Stomach smooth muscle (tissue), 2 donors: ENCODE measurements around the gene ANKRD7.

Source experiments
- H3K27ac ChIP-seq: one replicate; pipeline ENCODE4 v1.7.0; 2013; ENCODE audit warnings: mild to moderate bottlenecking, low read length, inconsistent platforms
- H3K27me3 ChIP-seq, 2 donors: one replicate each; pipeline ENCODE4 v1.7.0; 2013; ENCODE audit warnings: low read length in 2 of 2; ENCODE audit not compliant: insufficient read depth in 2 of 2, control insufficient read depth in 1 of 2
- H3K36me3 ChIP-seq, 2 donors: one replicate each; pipeline ENCODE4 v1.7.0; 2013; ENCODE audit warnings: low read length in 2 of 2; ENCODE audit not compliant: control insufficient read depth in 2 of 2, insufficient read depth in 2 of 2
- H3K4me1 ChIP-seq: one replicate; pipeline ENCODE4 v1.7.0; 2013; ENCODE audit warnings: low read length; ENCODE audit not compliant: control insufficient read depth, insufficient read depth
- H3K4me3 ChIP-seq, 2 donors: one replicate each; pipeline ENCODE4 v1.7.0; 2013; ENCODE audit warnings: low read length in 2 of 2
- H3K9ac ChIP-seq, 2 donors: one replicate each; pipeline ENCODE4 v1.7.0; 2013; ENCODE audit warnings: low read length in 2 of 2, mild to moderate bottlenecking in 1 of 2
- H3K9me3 ChIP-seq, 2 donors: one replicate each; pipeline ENCODE4 v1.7.0; 2013; ENCODE audit warnings: low read length in 2 of 2; ENCODE audit not compliant: control insufficient read depth in 2 of 2
- donor health status: healthy.
- donor health status: Pancreatic carcinoma.

Gene ANKRD7

GRCh38 chr7:118195837-118196474 is 28.5 kb upstream of the ANKRD7 start:
- Histone ChIP-seq H3K36me3 (peaks cover 0 to 3% of the 10 kb centered on the region in 2 donors), H3K4me1 (no peaks in the 10 kb centered on the region), H3K9ac (no peak overlapping the region), H3K9me3 (no peaks in the 10 kb centered on the region), H3K27me3 (no peaks in the 10 kb centered on the region), H3K27ac (no peak overlapping the region), H3K4me3 (no peak overlapping the region)

GRCh38 chr7:118202061-118202460 is 22.4 kb upstream of the ANKRD7 start:
- Histone ChIP-seq H3K36me3 (no peaks in the 10 kb centered on the region), H3K9ac (no peak overlapping the region), H3K9me3 (no peaks in the 10 kb centered on the region), H3K4me3 (no peak overlapping the region), H3K27ac (no peak overlapping the region), H3K4me1 (no peaks in the 10 kb centered on the region), H3K27me3 (no peaks in the 10 kb centered on the region)

GRCh38 chr7:118214051-118214832 is 10.3 kb upstream of the ANKRD7 start:
- H3K9ac ChIP-seq = peak overlapping the region; percentile 71 to 79
- H3K4me3 ChIP-seq = peak overlapping the region; percentile 82 to 95
- no peaks in the 10 kb centered on the region for H3K9me3 ChIP-seq
- H3K27ac ChIP-seq = peak overlapping the region; percentile 13
- no peaks in the 10 kb centered on the region for H3K4me1 ChIP-seq
- no peaks in the 10 kb centered on the region for H3K36me3 ChIP-seq
- H3K27me3 ChIP-seq = no peaks in the 10 kb centered on the region

GRCh38 chr7:118214833-118215182 is 9.7 kb upstream of the ANKRD7 start:
- Histone ChIP-seq H3K27ac (peak overlapping the region; percentile 13), H3K4me1 (no peaks in the 10 kb centered on the region), H3K36me3 (no peaks in the 10 kb centered on the region), H3K9me3 (no peaks in the 10 kb centered on the region), H3K27me3 (no peaks in the 10 kb centered on the region), H3K4me3 (peak overlapping the region; percentile 82 to 95), H3K9ac (peak overlapping the region; percentile 71 to 79)

GRCh38 chr7:118217210-118217619 is 7.3 kb upstream of the ANKRD7 start:
- Histone ChIP-seq H3K9ac (no peak overlapping the region), H3K36me3 (no peaks in the 10 kb centered on the region), H3K27ac (no peak overlapping the region), H3K4me1 (no peaks in the 10 kb centered on the region), H3K4me3 (no peak overlapping the region), H3K9me3 (no peaks in the 10 kb centered on the region), H3K27me3 (no peaks in the 10 kb centered on the region)

GRCh38 chr7:118218413-118219156 is 5.9 kb upstream of the ANKRD7 start:
- no peak overlapping the region for H3K27ac ChIP-seq
- H3K36me3 ChIP-seq = no peaks in the 10 kb centered on the region
- no peaks in the 10 kb centered on the region for H3K9me3 ChIP-seq
- H3K9ac ChIP-seq = no peak overlapping the region
- H3K4me3 ChIP-seq = no peak overlapping the region
- no peaks in the 10 kb centered on the region for H3K4me1 ChIP-seq
- no peaks in the 10 kb centered on the region for H3K27me3 ChIP-seq

GRCh38 chr7:118219157-118219512 is 5.4 kb upstream of the ANKRD7 start:
- no peaks in the 10 kb centered on the region for H3K27me3 ChIP-seq
- H3K27ac ChIP-seq = no peak overlapping the region
- no peaks in the 10 kb centered on the region for H3K36me3 ChIP-seq
- no peak overlapping the region for H3K4me3 ChIP-seq
- H3K9ac ChIP-seq = no peak overlapping the region
- no peaks in the 10 kb centered on the region for H3K4me1 ChIP-seq
- H3K9me3 ChIP-seq = no peaks in the 10 kb centered on the region

GRCh38 chr7:118220583-118220982 is 3.9 kb upstream of the ANKRD7 start:
- no peaks in the 10 kb centered on the region for H3K4me1 ChIP-seq
- H3K9me3 ChIP-seq = no peaks in the 10 kb centered on the region
- H3K9ac ChIP-seq = no peak overlapping the region
- H3K4me3 ChIP-seq = no peak overlapping the region
- H3K27me3 ChIP-seq = no peaks in the 10 kb centered on the region
- no peak overlapping the region for H3K27ac ChIP-seq
- no peaks in the 10 kb centered on the region for H3K36me3 ChIP-seq

- Histone ChIP-seq H3K36me3 (no peaks in the 10 kb centered on the region), H3K4me1 (no peaks in the 10 kb centered on the region), H3K9me3 (no peaks in the 10 kb centered on the region), H3K27ac (no peak overlapping the region), H3K9ac (no peak overlapping the region), H3K27me3 (no peaks in the 10 kb centered on the region), H3K4me3 (no peak overlapping the region)
Observed at GRCh38 chr7:118222591-118222990, 1.9 kb upstream of the ANKRD7 start.

GRCh38 chr7:118232837-118233236 is 8.3 kb downstream of the ANKRD7 start:
- Histone ChIP-seq H3K36me3 (no peaks in the 10 kb centered on the region), H3K4me1 (no peaks in the 10 kb centered on the region), H3K27ac (no peak overlapping the region), H3K27me3 (no peaks in the 10 kb centered on the region), H3K9ac (no peak overlapping the region), H3K4me3 (no peak overlapping the region), H3K9me3 (no peaks in the 10 kb centered on the region)

GRCh38 chr7:118233799-118234198 is 9.3 kb downstream of the ANKRD7 start:
- Histone ChIP-seq H3K4me3 (no peak overlapping the region), H3K9ac (no peak overlapping the region), H3K36me3 (no peaks in the 10 kb centered on the region), H3K4me1 (no peaks in the 10 kb centered on the region), H3K9me3 (no peaks in the 10 kb centered on the region), H3K27ac (no peak overlapping the region), H3K27me3 (no peaks in the 10 kb centered on the region)
